Neural cell (in vitro differentiated cells): ENCODE measurements around the gene ATAD3C.
"Not testable (repeated sequence)": the region's sequence is repeated elsewhere in the genome, so short reads cannot be mapped to it uniquely, and the experiment has no call there.

ENCODE experiments used
- CTCF ChIP-seq: fragments of 450-650 bp; IDR thresholded peaks from 2 replicates; pipeline ENCODE4 v1.5.1; 2014; ENCODE audit warnings: antibody characterized with exemption, mild to moderate bottlenecking, moderate library complexity; ENCODE audit not compliant: poor library complexity, severe bottlenecking
- REST ChIP-seq: IDR thresholded peaks from 2 replicates; pipeline ENCODE4 v1.6.1; 2012; ENCODE audit warnings: borderline replicate concordance

GRCh38 chr1:1481811-1482210, 32.3 kb downstream of the ATAD3C start:
- TF ChIP-seq REST, CTCF: not testable (repeated sequence)
